HG02759 (cell line): Measurements from ENCODE around the gene IFITM10.

Experiments
- ATAC-seq: cut with Tn5 transposase; IDR thresholded peaks from one replicate; pipeline ENCODE4 v1.9.1; 2021; ENCODE audit warnings: mild to moderate bottlenecking, moderate library complexity; ENCODE audit not compliant: unreplicated experiment

IFITM10 gene

DNA sequence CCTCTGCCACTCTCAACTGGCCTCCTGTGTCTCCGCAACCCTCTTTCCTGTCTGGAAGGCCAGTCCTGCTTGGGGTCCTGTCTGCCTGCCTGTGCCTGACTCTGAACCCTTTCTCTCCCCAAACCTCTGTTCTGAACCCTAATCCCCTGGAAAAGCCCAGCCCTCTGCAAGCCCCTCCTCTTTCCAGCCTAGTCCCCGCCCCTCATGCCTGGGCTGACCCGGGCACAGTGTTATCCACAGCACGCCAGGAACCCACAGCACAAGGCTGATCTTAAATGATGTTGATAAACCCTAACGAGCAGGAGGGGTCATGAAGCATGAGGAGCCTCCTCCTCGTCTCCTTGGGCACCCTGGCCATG lies at the start of gene IFITM10:
TSS of gene IFITM10 (minus strand) at position 115 of the 359 bp plus-strand sequence. CDS start 153 bp downstream, outside the sequence.
- no peak for ATAC-seq

GRCh38 chr11:1797391-1798125 lies 47.2 kb upstream of the IFITM10 start:
- ATAC-seq, result no peak

DNA sequence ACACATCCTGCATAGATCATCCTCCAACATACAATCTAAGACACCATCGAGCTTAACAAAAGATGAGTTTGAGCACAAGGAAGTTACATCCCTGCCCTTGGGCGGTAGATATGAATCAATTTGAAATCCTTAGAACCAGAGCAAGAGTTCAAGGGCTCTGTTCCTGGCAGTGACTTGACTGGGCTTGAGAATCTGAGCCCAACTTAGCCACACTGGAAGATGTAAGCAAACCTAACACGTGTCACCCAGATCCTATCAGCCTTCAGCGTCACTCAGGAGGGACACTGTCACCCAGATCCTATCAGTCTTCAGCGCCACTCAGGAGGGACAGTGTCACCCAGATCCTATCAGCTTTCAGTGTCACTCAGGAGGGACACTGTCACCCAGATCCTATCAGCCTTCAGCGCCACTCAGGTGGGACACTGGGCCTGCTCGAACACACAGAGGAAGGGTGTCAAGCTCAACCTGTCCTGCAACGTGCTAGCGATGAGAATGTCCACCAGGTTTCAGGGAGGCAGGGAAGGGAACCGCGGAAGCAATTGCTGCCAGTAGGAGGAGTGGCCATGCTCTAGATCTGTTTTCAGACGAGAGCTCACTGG lies 46.1 kb upstream of the IFITM10 start:
- no peak for ATAC-seq

GRCh38 chr11:1793081-1793480 lies 42.7 kb upstream of the IFITM10 start:
- no peak for ATAC-seq

DNA sequence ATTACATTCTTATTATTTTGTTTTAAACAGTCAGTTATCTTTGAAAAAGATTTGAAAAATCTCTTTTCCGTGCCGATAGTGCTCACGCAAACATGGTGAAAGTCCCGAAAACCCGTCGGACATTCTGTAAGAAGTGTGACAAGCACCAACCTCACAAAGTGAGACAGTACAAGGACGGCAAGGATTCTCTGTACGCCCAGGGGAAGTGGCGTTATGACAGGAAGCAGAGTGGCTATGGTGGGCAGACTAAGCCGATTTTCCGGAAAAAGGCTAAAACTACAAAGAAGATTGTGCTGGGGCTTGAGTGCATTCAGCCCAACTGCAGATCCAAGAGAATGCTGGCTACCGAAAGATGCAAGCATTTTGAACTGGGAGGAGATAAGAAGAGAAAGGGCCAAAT lies 42.1 kb upstream of the IFITM10 start:
- ATAC-seq, result no peak

- ATAC-seq, result no peak
Observed at GRCh38 chr11:1791912-1792311, 41.5 kb upstream of the IFITM10 start.

DNA sequence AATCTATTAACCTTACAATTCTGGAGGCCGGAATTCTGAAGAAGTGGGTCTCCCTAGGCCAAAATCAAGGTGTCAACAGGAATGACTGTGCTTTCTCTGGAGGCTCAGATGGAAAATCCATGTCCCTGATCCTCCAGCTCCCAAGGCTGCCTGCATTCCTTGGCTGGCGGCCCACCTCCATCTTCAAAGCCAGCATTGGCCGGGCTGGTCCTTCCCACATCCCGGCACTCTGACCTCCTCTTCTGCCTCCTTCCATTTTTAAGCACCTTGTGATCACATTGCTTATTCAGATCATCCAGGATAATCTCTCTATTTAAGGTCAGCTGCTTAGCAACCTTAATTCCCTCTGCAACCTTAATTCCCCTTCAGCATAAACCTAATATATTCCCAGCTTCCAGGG lies 36.1 kb upstream of the IFITM10 start:
- no peak for ATAC-seq

GRCh38 chr11:1785749-1786413 lies 35.5 kb upstream of the IFITM10 start:
- no peak for ATAC-seq

DNA sequence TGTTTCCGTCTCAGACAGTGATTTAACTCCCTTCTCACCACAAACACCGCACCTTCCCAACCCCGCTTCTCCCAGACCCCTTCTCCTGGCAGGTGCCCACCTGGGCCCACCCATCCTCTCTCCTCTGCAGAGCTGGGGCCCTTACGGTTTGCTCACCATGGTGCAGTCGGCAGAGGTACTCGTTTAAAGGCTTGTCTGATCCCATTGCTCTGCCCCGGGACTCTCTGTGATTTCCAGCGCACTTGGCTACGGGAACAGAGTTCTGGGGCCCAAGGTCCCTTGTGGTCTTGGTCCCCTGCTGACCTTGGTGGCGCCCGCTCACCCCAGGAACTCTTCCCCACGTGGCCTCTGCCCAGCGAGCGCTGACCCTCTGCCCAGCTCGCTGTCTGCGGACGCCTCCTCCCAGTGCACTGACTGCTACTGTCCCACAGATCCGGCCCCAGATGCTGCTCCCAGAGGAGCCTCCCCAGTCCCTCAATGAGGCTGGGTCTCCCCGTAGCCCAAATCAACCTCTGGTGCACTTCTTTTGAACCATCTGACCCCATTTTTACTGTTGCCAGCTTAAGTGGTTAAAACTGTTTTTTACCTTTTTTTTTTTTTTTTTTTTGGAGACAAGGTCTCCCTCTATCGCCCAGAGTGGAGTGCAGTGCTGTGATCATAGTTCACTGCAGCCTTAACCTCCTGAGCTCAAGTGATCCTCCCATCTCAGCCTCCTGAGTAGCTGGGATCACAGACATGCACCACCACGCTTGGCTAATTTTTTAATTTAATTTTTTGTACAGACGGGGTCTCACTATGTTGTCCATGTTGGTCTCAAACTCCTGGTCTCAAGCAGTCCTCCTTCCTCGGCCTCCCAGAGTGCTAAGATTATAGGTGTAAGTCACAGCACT lies 34.6 kb upstream of the IFITM10 start:
- no peak for ATAC-seq

DNA sequence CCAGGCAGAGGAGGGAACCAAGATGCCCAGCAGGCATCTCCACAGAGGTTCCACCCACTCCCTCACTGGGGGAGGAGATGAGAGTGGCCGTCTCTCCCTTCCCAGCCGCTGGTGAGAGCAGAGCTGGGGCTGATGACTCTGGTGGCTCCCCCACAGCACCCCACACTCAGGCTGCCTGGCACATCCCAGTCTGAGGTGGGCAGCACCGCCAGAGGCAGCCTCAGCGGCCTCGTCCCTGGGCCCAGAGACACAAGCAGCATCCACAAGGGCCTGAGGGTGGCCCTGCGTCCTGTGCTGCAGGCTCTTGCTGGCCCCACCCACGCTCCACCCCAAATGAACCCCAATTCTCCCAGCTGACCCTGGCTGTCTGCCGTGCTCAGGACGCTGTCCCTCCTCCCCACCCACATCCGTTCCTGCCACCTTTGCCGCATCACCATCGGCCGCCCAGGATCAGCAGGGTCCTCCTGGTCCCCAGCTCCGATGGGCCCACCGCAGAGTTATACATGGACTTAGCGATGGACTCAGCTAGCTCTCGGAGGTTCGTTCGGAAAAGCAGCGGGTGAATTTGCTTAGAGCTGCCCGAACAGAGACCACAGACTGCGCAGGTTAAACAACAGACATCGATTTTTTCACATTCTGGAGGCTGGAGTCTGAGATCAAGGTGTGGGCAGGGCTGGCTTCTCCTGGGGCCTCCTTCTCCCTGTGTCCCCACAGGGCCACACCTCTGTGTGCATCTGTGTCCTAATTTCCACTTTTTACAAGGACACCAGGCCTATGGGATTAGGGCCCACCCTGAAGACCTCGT lies 33.5 kb upstream of the IFITM10 start:
- no peak for ATAC-seq

DNA sequence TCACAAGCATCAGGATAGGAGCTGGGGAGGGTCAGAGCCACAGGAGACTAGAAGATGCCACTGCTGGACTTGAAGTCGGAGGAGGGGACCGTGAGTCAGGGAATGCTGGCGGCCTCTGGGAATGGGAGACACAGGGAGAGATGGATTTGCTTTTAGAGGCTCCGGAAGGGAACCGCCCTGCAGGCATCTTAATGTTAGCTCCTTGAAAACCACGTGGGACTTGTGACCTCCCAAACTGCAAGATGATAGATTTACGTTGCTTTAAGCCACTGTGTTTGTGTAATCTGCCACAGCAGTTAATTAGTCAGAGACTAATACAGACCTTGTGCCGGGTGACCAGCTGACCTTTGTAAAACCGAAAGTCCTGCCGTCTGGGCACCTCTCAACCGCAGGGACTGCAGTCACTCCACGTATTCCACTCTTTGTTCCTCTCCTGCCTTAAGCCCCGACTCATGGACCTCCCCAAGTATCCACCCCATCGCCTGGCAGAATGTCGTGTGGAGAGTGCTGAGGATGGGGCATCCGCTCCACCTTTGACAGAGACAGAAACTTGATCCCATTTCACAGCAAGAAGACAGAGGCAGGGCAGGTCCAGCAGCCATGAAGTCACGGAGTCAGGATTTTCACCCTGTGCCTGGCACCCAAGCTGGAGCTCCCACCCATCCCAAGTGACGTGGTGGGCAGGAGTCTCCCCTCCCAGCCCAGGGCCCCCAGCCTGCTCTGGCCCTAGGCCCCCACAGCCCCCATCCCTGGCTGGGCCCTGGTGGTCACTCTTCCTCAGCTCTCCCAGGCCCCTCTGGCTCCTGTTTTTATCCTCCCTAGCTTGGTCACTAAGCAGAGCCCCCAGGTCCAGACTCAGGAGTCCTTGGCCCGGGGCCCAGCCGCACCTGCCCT lies 32.7 kb upstream of the IFITM10 start:
- ATAC-seq, result no peak

DNA sequence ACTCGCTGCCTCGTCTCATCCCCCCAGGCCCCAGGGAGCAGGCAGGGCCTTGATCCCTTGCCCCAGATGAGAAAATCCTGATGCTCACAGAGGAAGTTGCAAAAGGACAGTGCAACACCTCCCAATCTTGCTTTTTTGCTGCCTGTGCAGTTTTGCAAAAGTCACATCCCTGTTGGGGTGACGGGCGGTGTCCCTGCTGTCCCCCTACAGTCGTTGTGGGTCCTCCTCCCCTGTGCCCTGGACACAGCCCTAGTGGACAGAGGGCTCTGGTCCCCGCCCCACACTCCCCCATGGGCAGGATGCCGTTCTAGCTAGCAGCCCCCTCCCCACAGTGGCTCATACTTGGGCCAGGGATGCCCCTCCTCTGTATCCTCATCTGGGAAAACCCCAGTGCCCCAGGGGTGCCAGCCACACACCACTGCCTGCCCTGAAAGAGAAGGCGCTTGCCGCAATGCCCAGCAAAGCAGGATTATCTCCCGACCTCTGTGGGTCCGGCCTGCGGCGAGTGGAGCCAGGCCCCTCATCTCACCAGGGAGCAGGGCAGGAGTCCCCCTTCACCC lies 31.7 kb upstream of the IFITM10 start:
- ATAC-seq, result no peak

DNA sequence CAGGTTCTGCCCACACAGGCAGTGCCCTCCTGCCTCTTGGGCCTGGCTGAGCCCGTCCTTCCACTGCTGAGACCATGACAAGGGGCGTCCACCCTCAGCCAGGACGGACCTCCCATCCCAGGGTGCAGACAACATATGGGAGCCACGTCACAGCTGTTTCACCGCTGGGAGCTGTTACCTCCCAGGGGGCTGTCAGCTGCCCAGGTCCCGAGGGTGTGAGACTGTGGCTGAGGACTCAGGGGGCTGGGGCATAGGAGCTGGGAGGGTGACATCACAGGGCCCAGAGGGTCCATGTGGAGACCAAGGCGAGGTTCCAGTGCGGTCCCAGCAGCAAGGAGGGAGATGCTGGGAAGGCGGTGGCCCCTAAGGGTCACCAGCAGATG lies 31.2 kb upstream of the IFITM10 start:
- ATAC-seq, result no peak

GRCh38 chr11:1780700-1781592 lies 30.6 kb upstream of the IFITM10 start:
- ATAC-seq, result no peak

GRCh38 chr11:1779806-1780699 lies 29.7 kb upstream of the IFITM10 start:
- no peak for ATAC-seq

- no peak for ATAC-seq
Observed at GRCh38 chr11:1779034-1779805, 28.8 kb upstream of the IFITM10 start.
